Ascending aorta (tissue), 2 donors: ENCODE measurements around the gene ACTA2. TPM values are rescaled to one million over a fixed set of nuclear protein-coding genes. Genes with fewer than 3 reads are reported as not detected.
A peak's percentile ranks its signal among the peaks of the same experiment; 100 is the strongest.

Experiments
- DNase-seq, 2 donors: peaks; one replicate each; pipeline ENCODE4 v3.0.0-alpha.2; 2019; ENCODE audit warnings: low spot score in 2 of 2
- H3K27ac ChIP-seq, 2 donors: fragments of 200-600 bp; sonication (generic); one replicate each; pipeline ENCODE4 v1.5.1; 2016 to 2017; ENCODE audit warnings: mild to moderate bottlenecking in 1 of 2
- H3K27me3 ChIP-seq: fragments of 200-600 bp; sonication (generic); one replicate; pipeline ENCODE4 v1.5.1; 2017
- H3K36me3 ChIP-seq, 2 donors: fragments of 200-600 bp; sonication (generic); one replicate each; pipeline ENCODE4 v1.5.1; 2016
- H3K4me1 ChIP-seq, 2 donors: fragments of 200-600 bp; sonication (generic); one replicate each; pipeline ENCODE4 v1.5.1; 2016 to 2017; ENCODE audit warnings: mild to moderate bottlenecking in 1 of 2
- H3K4me3 ChIP-seq, 2 donors: fragments of 200-600 bp; sonication (generic); one replicate each; pipeline ENCODE4 v1.5.1; 2016 to 2017; ENCODE audit warnings: mild to moderate bottlenecking in 1 of 2
- H3K9me3 ChIP-seq, 2 donors: fragments of 200-600 bp; sonication (generic); one replicate each; pipeline ENCODE4 v1.5.1; 2016
- CTCF ChIP-seq, 3 experiments: fragments of 200-600 bp in 2 of 3; fragments of 450-650 bp in 1 of 3; sonication (generic) in 2 of 3; IDR thresholded peaks; one replicate each; pipeline ENCODE4 v1.5.1; 2016 to 2019; ENCODE audit warnings: antibody characterized with exemption in 3 of 3, mild to moderate bottlenecking in 1 of 3, moderate library complexity in 1 of 3
- intact Hi-C: fragments of 100-400 bp; cut with DNase I; formaldehyde crosslinking; loops from one replicate; pipeline ENCODE4 v1.15.1; 2023
- total RNA-seq: library from RNA; depleted of rRNA; stranded (reverse); fragments of >200 nt; gene quantifications from one replicate; pipeline ENCODE4 v1.1.0, GENCODE V29; 2016

The ACTA2 gene
- total RNA-seq, 1 donor from 2014 or later: 5,316 TPM

- Histone ChIP-seq H3K9me3 (no peaks in the 10 kb centered on the region), H3K27ac (peak overlapping the region; percentile 87 to 89), H3K4me3 (peak overlapping the region; percentile 46 to 53), H3K4me1 (peaks cover 4 to 40% of the 10 kb centered on the region in 2 donors), H3K36me3 (no peaks in the 10 kb centered on the region), H3K27me3 (no peaks in the 10 kb centered on the region)
- intact Hi-C loops: no loop called here
- TF ChIP-seq CTCF (IDR thresholded peaks at IDR 0.05): no peak
- DNase-seq: no peak
These were observed 22.8 kb upstream of the ACTA2 start for GRCh38 chr10:88975377-88975720.

GRCh38 chr10:88974446-88975376 lies 22.1 kb upstream of the ACTA2 start:
- Histone ChIP-seq H3K27ac (peak overlapping the region; percentile 87 to 89), H3K36me3 (no peaks in the 10 kb centered on the region), H3K9me3 (no peaks in the 10 kb centered on the region), H3K27me3 (no peaks in the 10 kb centered on the region), H3K4me1 (peaks cover 0 to 35% of the 10 kb centered on the region in 2 donors), H3K4me3 (peak overlapping the region; percentile 46 to 53)
- no peak for DNase-seq
- TF ChIP-seq CTCF (IDR thresholded peaks at IDR 0.05): no peak
- intact Hi-C loops: no loop called here

- intact Hi-C loops: no loop called here
- Histone ChIP-seq H3K27ac (peak overlapping the region; percentile 87 to 89), H3K9me3 (no peaks in the 10 kb centered on the region), H3K4me1 (peaks cover 0 to 31% of the 10 kb centered on the region in 2 donors), H3K27me3 (no peaks in the 10 kb centered on the region), H3K4me3 (peak overlapping the region; percentile 46 to 53), H3K36me3 (no peaks in the 10 kb centered on the region)
- DNase-seq: no peak
- TF ChIP-seq CTCF (IDR thresholded peaks at IDR 0.05): no peak
These were observed 21.4 kb upstream of the ACTA2 start for GRCh38 chr10:88974012-88974411.

- H3K4me3 ChIP-seq: peak overlapping the region in 1 of 2 donors; percentile 42
- H3K4me1 ChIP-seq: peaks cover 0 to 49% of the 10 kb centered on the region in 2 donors
These were observed 18.9 kb upstream of the ACTA2 start for GRCh38 chr10:88971221-88972061.

More at GRCh38 chr10:88971221-88972061, 18.9 kb upstream of the ACTA2 start:
- TF ChIP-seq CTCF (IDR thresholded peaks at IDR 0.05): no peak
- intact Hi-C loops: no loop called here
- DNase-seq: no peak
- Histone ChIP-seq H3K27me3 (no peaks in the 10 kb centered on the region), H3K27ac (peak overlapping the region; percentile 87 to 89), H3K9me3 (no peaks in the 10 kb centered on the region), H3K36me3 (no peaks in the 10 kb centered on the region)
